Panc1 (cell line): Measurements from ENCODE around the gene ZNF665.

Experiments used
- CTCF ChIP-seq: fragments of 450-650 bp; IDR thresholded peaks from 2 replicates; pipeline ENCODE4 v1.5.1; 2017; ENCODE audit warnings: mild to moderate bottlenecking
- POLR2AphosphoS5 ChIP-seq: IDR thresholded peaks from 2 replicates; pipeline ENCODE4 v1.6.1; 2012; ENCODE audit warnings: mild to moderate bottlenecking, low read depth, low read length, moderate library complexity
- REST ChIP-seq, 2 experiments: IDR thresholded peaks; 2 replicates each; pipeline ENCODE4 v1.6.1; 2011 to 2012; ENCODE audit warnings: low read depth in 2 of 2, control low read depth in 1 of 2, low read length in 1 of 2, mild to moderate bottlenecking in 1 of 2, moderate library complexity in 1 of 2; ENCODE audit not compliant: insufficient read depth in 1 of 2
- SIN3A ChIP-seq: IDR thresholded peaks from 2 replicates; pipeline ENCODE4 v1.6.1; 2012; ENCODE audit warnings: low read depth, mild to moderate bottlenecking, low read length, moderate library complexity, borderline replicate concordance; ENCODE audit not compliant: insufficient read depth
- TCF7L2 ChIP-seq: IDR thresholded peaks from 2 replicates; pipeline ENCODE4 v1.6.1; 2011; ENCODE audit warnings: mild to moderate bottlenecking, low read depth, low read length, inconsistent platforms

- TF ChIP-seq REST (IDR thresholded peaks at IDR 0.05; ENCODE audit: insufficient read depth in 1 of 2, low read depth in 2 of 2, low read length in 1 of 2) (no peak), CTCF (no peak), SIN3A (no peak), POLR2AphosphoS5 (no peak), TCF7L2 (no peak)
Observed at GRCh38 chr19:53156850-53157249, 36.3 kb downstream of the ZNF665 start.
